Kasumi-1 (cell line): ENCODE results near the gene NECAB2.

Experiments used
- DNase-seq, 2 experiments: peaks; one replicate each; lab custom pipeline; 2025; lab: John Stamatoyannopoulos, UW

Gene NECAB2

DNA sequence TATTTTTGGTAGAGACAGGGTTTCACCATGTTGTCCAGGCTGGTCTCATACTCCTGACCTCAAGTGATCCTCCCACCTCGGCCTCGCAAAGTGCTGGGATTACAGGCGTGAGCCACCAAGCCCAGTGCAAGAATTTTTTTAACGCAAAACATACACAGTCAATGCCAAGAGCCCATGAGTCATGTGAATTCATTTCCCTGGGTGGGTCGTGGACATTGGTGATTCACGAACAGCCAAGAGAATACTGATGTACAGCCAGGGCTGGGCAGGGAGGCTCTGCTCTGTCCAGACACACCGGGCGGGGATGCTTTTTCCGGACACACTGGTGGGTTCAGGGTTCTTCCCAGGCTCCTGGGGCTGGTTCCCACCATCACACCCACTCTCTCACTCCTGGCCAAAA, 56.8 kb downstream of the NECAB2 start:
- DNase-seq: no peak

GRCh38 chr16:84026606-84027005, 58.6 kb downstream of the NECAB2 start:
- DNase-seq: no peak

GRCh38 chr16:84027625-84028024, 59.6 kb downstream of the NECAB2 start:
- DNase-seq: no peak

GRCh38 chr16:84029297-84030047, 61.4 kb downstream of the NECAB2 start:
- peak; percentile 23 to 38 for DNase-seq

- DNase-seq: no peak
Measured at GRCh38 chr16:84031556-84031955, 63.5 kb downstream of the NECAB2 start.

DNA sequence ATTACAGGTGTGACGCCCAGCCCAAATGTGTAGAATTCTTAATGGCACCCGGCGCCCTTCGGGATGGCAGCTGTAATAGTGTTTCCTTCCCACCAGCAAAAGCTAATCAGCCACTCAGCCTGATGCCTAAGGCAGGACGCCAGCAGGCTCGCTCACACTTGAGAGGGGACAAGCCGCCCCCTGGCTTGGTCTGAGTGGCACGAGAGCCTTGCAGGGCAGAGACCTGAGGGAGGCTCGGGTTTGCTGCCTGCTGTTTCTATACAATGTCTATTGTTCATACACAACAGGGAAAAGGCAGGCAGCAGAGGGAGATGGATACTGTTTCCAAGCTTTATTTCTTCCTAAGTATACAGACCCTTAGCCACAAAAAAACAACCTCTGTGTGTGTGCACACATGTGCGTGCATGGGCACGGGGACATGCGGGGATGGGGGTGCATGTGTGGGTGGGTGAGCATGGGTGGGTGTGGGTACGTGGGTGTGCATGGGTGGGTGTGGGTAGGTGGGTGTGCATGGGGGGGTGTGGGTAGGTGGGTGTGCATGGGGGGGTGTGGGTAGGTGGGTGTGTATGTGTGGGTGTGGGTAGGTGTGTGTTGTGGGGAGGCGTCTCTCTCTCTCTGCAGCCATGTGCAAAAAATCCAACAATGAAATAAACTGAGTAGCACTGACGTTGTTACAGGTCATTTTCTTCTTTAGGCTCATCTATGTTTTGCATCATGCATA, 64.6 kb downstream of the NECAB2 start:
- DNase-seq: no peak

GRCh38 chr16:84033251-84034195, 65.5 kb downstream of the NECAB2 start:
- DNase-seq: no peak

DNA sequence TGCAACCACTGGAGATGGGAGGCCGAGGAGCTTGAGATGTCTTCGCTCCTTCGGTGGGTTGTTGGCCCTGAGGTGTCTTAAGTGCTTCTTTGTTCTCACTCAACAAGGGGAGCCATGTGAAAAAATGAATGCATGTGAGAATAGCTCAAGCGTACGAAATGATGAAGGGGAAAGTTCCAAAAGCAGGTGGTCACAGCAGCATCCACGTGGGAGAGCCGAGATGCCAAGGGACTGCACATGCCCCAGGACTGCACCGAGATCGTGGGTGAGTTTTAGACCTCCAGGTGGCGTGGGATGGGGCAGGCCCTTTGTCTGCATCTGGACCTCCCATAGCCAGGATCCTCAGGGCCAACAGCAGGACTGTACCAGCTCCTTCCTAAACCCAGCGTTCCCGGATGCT, 66.5 kb downstream of the NECAB2 start:
- DNase-seq: no peak

DNA sequence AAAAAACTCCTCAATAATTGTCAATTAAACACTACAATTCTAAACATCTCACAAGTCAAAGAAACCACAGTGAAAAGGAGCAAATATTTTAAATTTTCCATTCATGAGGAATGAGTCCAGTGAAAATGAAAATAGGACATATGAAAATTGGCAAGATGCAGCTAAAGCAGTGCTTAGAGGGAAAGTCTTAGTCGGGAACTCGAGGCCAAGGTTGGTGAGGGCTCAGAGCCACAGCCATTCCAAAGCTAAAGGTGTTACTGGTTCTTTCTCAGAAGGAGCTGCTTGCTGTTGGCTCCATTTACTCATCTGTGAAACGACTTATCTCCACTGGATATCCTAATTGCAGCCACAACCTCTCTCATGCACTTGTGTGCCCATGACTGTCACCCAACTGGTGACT, 68.1 kb downstream of the NECAB2 start:
- no peak for DNase-seq

- no peak for DNase-seq
Measured at GRCh38 chr16:84036982-84037425, 69.0 kb downstream of the NECAB2 start.

- no peak for DNase-seq
Measured at GRCh38 chr16:84038469-84038868, 70.4 kb downstream of the NECAB2 start.

DNA sequence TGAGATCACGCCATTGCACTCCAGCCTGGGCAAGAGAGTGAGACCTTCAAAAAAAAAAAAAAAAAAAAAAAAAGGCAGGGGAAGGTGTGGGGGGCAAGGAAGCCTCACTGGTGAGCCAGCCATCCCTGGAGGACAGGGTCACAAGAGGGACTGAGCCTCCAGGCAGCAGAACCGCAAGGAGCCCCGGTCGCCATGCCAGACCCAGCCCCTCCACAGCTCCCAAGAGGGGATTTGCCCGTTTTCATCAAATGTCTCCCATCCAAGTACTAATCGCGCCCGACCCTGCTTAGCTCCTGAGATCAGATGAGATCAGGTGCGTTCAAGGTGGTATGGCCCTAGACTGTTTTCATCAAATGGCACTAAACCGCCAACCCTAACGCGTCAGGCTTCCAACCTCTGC, 71.7 kb downstream of the NECAB2 start:
- no peak for DNase-seq

DNA sequence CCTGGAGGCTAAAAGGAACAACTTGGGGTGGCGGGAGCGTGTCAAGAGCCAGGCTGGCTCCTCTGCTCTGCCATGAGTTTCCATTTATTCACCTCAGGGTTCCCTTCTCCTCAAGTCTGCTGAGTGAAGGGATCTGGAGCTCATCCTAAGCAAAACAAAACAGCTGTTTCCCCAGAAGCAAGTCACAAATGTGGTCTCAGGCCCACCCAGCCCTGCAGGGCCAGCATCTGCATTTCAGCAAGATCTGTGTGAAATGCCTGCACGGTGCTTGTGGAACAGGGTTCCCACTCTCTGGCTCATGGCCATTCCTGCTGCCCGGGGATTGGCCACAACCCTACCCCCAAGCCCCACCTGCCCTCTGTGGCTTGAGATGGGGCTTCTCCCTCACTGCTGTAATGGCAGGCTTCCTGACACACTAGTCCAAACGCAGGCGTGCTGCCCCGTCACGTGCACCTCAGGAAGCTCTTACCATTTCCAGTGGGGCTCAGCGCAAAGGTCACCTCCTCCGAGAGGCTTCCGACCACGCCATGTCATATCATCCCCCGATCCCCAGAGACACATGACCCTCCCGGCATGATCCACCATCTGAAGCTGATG, 72.3 kb downstream of the NECAB2 start:
- DNase-seq: no peak

DNA sequence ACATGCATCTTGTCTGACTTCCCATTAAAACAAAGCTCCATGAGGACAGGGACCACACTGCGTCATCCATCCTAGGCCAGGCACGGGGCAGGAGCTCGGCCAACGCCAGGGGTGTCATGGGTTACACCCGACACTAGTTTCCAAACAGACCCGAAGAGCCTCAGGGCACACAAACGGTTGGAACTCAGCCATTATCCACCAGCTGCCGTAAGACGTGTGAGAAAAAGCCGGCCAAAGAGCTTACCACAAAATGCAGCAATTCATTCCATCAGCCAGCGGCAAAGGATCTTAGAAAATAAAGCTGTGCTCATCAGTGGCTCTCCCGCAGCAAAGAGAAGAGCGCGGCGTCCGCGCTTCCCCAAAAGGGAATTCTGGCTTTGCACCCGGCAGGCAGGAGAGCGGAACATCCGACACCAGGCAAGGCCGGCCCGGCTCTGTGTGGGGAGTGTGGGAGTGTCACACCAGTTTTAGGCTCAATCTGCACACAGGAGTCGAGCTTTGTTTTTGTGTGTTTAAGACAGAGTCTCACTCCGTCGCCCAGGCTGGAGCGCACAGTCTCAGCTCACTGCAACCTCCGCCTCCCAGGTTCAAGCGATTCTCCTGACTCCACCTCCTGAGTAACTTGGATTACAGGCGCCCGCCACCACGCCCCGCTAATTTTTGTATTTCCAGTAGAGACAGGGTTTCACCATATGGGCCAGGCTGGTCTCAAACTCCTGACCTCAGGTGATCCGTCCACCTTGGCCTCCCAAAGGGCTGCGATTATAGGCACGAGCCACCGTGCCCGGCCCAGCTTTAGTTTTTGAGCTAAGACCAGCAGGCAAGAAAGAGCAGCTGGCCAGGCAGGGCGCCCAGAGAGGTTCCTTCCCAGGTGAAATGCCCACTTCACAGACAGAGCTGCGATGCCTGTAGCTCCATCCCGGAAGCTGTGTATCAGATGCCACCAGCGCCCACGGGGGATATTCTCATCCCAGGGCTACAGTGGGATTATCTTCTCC, 73.1 kb downstream of the NECAB2 start:
- no peak for DNase-seq

DNA sequence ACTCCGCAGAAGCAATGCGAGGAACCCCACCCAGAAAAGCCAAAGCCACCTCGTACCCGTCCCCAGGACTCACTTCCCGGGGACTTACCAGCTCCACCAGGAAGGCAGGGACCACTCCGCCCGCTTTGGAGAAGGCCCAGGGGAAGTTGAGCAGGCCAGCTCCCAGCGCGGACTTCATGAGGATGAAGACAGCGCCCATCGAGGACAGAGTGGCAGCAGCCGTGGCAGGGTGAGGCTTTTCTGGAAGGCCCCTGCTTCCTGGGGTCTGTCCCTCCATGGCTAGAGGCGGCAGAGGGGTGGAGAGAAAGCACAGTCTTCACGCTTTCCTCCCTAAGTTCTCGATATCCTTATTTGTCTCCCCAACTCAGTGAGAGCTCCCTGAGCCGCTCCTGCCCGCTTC, 73.8 kb downstream of the NECAB2 start:
- DNase-seq: no peak

DNA sequence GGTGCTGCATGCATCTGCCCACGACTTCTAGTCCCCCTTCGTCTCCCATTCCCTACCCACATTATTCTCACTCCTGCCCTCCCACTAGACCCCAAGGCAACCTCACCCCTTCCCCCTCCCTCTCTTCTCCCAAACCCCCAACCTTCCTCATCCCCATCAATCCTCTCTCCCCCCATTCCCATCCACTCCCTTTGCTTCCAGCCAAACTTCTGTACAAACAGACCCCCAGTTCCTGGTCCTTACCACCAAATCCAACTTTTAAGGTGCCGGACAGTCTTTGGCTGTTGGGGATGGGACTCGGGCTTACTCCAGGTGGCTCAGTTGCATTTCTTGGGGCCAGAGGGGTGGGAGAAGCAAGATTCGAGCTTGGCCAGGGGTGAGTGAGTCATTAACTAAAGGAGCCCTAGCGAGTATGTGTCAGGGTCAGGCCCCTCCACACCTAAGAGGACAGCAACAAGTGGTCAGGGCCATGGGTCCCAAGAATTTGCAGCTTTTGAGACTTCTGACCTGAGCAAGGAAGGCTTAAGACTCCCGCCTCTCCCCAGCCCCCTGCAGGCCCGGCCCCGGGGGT, 74.3 kb downstream of the NECAB2 start, which contains the start of gene SLC38A8:
Gene SLC38A8 (minus strand): TSS at position 488 of the 571 bp plus-strand sequence. CDS start 638 bp downstream, outside the sequence.
- DNase-seq: no peak

DNA sequence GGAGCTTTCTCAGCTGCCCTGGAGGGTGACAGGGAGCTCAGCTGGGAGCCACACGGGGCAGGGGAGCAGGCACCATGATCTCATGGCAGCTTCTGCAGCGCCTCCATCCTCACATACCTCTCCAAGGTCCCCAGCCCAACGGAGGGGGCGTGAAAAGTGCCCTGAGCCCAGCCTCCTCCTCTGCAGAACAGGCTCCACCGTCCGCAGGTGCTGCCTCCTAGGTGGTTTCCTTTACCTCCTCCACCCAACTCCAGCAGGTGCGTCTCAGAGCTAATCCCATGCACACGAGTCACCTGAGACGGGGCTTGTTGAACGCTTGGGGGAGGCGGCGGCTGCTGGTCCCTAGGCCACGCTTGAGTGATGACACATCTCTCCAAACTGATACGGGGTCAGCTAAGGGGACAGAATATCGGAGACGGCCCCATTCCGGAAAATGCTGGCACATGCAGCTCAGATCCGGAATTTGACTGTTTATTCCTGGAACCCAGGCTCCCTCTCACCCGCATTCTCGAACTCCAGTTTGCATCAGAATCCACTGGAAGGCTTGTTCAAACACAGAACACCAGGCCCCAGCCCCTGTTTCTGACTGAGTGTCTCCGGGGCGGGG, 74.9 kb downstream of the NECAB2 start:
- no peak for DNase-seq

DNA sequence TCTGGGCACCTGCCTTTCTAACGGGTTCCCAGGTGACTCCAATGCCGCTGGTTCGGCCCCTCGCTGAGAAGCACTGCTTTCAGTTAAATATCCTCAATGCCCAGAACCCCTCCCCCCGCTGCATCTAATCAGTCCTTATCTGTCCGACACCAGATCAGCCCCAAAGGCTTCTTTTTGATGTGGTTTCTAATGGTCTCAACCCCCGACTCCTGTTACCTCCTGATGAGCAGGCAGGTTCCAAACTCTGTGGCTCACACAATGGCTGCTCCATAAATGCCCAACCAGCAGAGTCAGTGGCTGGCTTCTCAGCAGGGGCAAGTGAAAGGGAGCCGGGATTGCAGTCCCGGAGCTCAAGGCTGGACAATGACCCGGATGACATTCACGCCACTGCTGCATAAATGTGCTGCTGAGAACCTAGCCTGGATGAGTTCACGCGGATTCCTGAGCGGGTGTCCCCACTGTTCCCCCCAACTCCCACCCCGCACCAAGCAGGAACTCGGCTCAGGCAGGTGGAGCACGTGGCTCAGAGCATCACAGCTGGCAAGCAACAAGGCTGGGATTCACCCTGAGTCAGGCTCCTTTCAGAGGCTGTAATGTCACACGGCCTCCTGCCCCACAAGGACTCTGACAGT, 75.6 kb downstream of the NECAB2 start:
- DNase-seq: no peak

DNA sequence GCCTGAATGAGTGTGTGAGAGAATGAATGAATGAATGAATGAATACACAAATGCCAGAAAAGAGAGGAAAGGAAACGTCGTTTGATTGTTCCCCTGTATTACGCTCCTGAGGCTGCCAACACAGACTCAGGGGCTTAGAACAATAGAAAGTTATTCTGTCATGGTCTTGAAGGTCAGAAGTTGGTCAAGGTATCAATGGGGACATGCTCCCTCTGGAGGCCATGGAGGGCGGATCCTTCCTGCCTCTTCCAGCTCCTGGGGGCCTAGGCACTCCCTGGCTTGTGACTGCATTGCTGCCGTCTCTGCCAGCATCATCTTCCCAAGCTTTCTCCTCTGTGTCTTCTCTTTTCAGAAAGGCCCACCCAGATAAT, 76.1 kb downstream of the NECAB2 start:
- DNase-seq: peak in 1 of 2 experiments; percentile 3
